LoVo (cell line): ENCODE data around the gene AP3S2.
A peak's percentile ranks its signal among the peaks of the same experiment; 100 is the strongest.
"Not testable (repeated sequence)": the region's sequence is repeated elsewhere in the genome, so short reads cannot be mapped to it uniquely, and the experiment has no call there.

Source experiments
- DNase-seq: peaks from one replicate; pipeline ENCODE4 v3.0.0-alpha.2; 2016; ENCODE audit warnings: low spot score

AP3S2 gene

GRCh38 chr15:89893696-89894447 is at the start of gene AP3S2:
Gene AP3S2, minus strand, starts transcription at chr15:89893994. Its CDS starts 45 bp downstream, at chr15:89893949.
- peak; percentile 97 for DNase-seq

DNA sequence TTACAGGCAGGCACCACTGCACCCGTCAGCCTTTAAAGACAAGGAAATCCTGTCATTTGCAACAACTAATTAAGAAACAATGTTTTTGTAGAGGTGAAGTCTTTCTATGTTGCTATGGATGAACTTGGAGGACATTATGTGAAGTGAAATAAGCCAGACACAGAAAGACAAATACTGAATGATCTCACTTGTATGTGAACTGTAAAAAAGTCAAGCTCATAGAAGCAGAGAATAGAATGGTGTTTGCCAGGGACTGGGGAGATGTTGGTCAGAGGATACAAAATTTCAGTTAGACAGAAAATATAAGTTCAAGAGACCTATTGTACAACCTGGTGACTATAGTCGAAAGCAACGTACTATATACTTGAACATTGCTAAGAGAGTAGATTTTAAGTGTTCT is 46.1 kb upstream of the AP3S2 start:
- no peak for DNase-seq

DNA sequence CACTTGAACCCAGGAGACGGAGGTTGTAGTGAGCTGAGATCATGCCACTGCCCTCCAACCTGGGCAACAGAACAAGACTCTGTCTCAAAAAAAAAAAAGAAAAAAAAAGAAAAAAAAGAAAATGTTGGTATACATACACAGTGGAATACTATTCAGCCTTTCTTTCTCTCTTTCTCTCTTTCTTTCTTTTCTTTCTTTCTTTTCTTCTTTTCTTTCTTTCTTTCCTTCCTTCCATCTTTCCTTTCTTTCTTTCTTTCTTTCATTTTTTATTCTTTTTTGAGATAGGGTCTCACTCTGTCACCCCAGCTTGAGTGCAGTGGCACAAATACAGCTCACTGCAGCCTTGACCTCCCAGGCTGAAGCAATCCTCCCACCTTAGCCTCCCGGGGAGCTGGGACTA is 45.6 kb upstream of the AP3S2 start:
- DNase-seq = not testable (repeated sequence)

DNA sequence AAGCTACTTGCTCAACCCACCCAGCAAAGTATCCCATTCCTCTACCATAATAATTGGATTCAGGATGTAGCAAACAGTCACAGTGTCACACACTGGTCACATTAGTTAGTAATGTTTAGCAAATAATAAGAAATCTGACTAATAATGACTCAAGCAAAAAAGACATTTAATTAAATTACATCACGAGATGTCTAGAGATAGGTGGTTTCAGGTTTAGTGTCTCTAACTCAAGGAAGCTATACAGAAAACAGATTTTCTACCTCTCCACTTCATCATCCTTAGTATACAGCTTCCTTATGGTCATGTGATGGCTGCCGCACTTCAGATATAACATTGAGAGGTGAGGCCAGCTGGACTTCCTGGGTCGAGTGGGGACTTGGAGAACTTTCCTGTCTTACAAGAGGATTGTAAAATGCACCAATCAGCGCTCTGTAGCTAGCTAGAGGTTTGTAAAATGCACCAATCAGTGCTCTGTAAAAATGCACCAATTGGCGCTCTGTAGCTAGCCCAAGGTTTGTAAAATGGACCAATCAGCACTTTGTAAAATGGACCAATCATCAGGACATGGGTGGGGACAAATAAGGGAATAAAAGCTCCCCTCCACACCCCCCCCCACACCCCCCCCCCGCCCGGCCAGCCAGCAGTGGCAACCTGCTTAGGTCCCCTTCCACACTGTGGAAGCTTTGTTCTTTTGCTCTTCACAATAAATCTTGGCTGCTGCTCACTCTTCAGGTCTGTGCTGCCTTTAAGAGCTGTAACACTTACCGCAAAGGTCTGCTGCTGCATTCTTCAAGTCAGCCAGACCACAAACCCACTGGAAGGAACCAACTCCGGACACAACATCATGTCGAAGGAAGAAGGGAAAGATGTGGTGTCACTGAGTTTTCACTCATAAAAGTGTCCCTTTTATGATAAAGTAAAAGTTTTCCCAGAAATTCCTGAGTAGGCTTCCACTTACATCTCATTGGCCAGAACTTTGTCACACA is 43.9 kb upstream of the AP3S2 start:
- no peak for DNase-seq

DNA sequence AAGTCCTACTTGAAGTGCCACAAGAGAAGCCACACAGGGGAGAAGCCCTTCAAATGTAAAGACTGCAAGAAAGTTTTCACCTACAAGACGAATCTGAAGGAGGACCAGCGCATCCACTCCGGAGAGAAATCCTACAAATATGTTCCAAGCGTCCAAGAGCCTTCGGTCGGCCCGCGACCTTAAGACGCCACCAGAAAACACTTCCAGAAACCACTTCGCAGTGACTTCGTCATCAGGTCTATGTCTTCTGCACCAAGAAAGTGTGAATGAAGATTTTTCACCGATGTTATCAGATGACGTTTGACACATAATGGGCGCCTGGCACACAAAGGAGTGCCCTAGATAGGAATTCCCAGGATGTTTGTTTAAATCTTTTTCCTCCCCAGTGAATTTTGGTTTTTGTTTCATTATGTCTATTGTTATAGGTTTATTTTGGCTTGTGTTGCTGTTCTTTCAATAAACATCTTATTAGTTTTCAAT is 43.0 kb upstream of the AP3S2 start:
- DNase-seq = no peak

- DNase-seq = no peak
Observed at GRCh38 chr15:89936051-89936785, 42.4 kb upstream of the AP3S2 start.

GRCh38 chr15:89932880-89933279 is 39.1 kb upstream of the AP3S2 start:
- no peak for DNase-seq

- no peak for DNase-seq
Observed at GRCh38 chr15:89928421-89928820, 34.6 kb upstream of the AP3S2 start.

- no peak for DNase-seq
Observed at GRCh38 chr15:89926158-89926557, 32.4 kb upstream of the AP3S2 start.

DNA sequence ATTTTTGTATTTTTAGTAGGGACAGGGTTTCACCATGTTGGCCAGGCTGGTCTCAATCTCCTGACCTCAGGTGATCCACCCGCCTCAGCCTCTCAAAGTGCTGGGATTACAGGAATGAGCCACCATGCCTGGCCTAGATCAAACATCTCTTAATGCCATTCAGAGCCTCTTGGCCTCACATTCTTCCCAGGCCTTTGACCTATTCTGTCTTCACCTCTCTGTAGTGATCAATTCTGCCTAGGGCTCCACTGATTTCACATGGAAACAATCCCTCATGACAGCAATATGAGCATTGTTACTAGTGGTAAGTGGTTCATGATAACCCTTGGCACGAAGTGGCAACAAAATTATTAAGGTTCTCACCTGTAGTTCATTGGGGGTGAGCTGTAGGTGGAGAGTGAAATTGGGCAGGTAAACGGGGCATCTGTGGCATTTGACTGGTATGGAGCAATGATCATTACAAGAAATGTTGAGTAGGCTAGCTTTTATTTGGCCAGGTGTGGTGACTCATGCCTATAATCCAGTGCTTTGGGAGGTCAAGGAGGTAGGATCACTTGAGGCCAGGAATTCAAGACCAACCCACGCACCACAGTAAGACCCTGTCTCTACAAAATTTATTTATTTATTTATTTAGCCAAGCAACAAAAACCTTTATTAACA is 23.8 kb upstream of the AP3S2 start:
- peak; percentile 60 for DNase-seq

- no peak for DNase-seq
Observed at GRCh38 chr15:89916660-89917059, 22.9 kb upstream of the AP3S2 start.

GRCh38 chr15:89912674-89913396 is 19.0 kb upstream of the AP3S2 start, which contains the start of gene ARPIN:
Gene ARPIN, minus strand, starts transcription at chr15:89912952. Its CDS starts 117 bp downstream, at chr15:89912835.
- DNase-seq = peak; percentile 64

GRCh38 chr15:89912145-89912673 is 18.4 kb upstream of the AP3S2 start:
- peak; percentile 55 for DNase-seq

- no peak for DNase-seq
Observed at GRCh38 chr15:89910891-89911626, 17.3 kb upstream of the AP3S2 start.

GRCh38 chr15:89909611-89910010 is 15.8 kb upstream of the AP3S2 start:
- no peak for DNase-seq

DNA sequence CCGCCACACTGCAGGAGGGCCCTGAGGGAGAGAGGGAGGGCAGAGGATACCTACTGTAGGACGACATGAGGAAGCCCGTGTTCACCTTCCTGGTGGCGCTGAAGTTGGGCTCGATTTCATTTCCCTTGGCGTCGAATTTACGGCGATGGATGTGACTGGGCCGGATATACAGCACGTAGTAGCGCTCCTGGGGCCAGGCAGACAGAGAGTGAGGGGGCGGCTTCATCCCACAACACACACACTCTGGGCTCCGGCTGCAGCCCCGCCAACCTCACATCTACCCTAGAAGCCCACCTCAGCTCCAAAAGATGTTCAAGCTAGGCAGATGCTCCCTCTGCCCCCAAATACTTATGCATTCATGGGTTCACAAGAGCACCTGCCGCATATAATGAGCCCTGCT is 14.4 kb upstream of the AP3S2 start:
- DNase-seq = no peak

DNA sequence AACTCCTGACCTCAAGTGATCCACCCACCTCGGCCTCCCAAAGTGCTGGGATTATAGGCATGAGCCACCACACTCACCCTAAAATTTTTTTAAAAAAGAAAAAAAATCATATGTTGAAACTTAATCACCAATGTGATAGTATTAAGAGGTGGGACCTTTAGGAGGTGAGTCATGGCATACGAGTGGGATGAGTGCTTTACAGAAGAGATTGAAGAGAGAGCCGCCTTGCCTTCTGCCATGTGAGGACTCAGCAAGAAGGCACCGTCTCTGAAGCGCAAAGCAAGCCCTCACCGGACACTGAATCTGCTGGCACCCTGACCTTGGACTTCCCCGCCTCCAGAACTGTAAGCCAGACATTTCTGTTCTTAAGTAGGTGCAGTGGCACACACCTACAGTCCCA is 13.5 kb upstream of the AP3S2 start:
- no peak for DNase-seq

- DNase-seq = no peak
Observed at GRCh38 chr15:89905846-89906378, 12.1 kb upstream of the AP3S2 start.

GRCh38 chr15:89904519-89904918 is 10.7 kb upstream of the AP3S2 start:
- DNase-seq = no peak

- DNase-seq = no peak
Observed at GRCh38 chr15:89903858-89904130, 10.0 kb upstream of the AP3S2 start.
